HepG2 (cell line): ENCODE measurements around the gene HDDC2. TPM values are rescaled to one million over a fixed set of nuclear protein-coding genes. Genes with fewer than 3 reads are reported as not detected.

ENCODE experiments used
- ATAC-seq: fragments of 200-7000 bp; cut with Tn5 transposase; 3 replicates; pipeline ENCODE4 v1.9.1; 2020; ENCODE audit warnings: mild to moderate bottlenecking, moderate library complexity
- BruUV-seq: library from RNA; stranded (reverse); fragments of 400-500 nt; replicated peaks from 2 replicates; lab custom pipeline; 2021; lab: Mats Ljungman, UMichigan
- CTCF ChIA-PET: fragments of 300-600 bp; formaldehyde crosslinking; extraction: SDS; loops from one replicate; lab custom pipeline; 2021; ENCODE audit warnings: low total read pairs, inconsistent platforms, low intra/inter-chr PET ratio; lab: Yijun Ruan, JAX
- POLR2A ChIA-PET: fragments of 350-600 bp; sonication (Branson Sonifier 250); formaldehyde crosslinking; loops from one replicate; lab custom pipeline; 2020; ENCODE audit warnings: antibody characterized with exemption, inconsistent platforms; lab: Yijun Ruan, JAX
- DNase-seq: peaks from one replicate; pipeline ENCODE4 v3.0.0-alpha.2; 2015; ENCODE audit warnings: low spot score
- FAIRE-seq: peaks from 3 replicates; lab custom pipeline; 2011; peaks lifted over from hg19 to GRCh38; lab: Jason Lieb, UNC
- H2AFZ ChIP-seq: one replicate; pipeline ENCODE4 v1.6.1; 2011; ENCODE audit warnings: low read length, inconsistent platforms
- H3K27ac ChIP-seq: fragments of 300-600 bp; 3 replicates; pipeline ENCODE4 v1.8.0; 2011; ENCODE audit warnings: mixed run types, mild to moderate bottlenecking, mixed read lengths, low read length, inconsistent platforms; ENCODE audit not compliant: insufficient read depth; ENCODE audit errors: extremely low read length
- H3K27me3 ChIP-seq, 2 experiments: fragments of 200-600 bp in 1 of 2; 2 replicates in 1 of 2; 3 replicates in 1 of 2; pipeline versions ENCODE4 v1.6.0 to v1.8.0; 2011; ENCODE audit warnings: low read length in 2 of 2, mild to moderate bottlenecking in 2 of 2, moderate library complexity in 2 of 2, inconsistent platforms in 1 of 2; ENCODE audit not compliant: insufficient read depth in 2 of 2, control insufficient read depth in 1 of 2
- H3K36me3 ChIP-seq, 2 experiments: fragments of 200-600 bp in 1 of 2; replicated peaks in 1 of 2; 2 replicates in 1 of 2; 3 replicates in 1 of 2; pipeline versions ENCODE4 v1.5.1 to v1.8.0; 2011; ENCODE audit warnings: low read length in 2 of 2, inconsistent platforms in 1 of 2; ENCODE audit not compliant: insufficient read depth in 2 of 2, control insufficient read depth in 1 of 2
- H3K4me1 ChIP-seq: 2 replicates; pipeline ENCODE4 v1.5.1; 2012; ENCODE audit warnings: low read length, inconsistent platforms; ENCODE audit not compliant: insufficient read depth
- H3K4me2 ChIP-seq: 2 replicates; pipeline ENCODE4 v1.6.0; 2011; ENCODE audit warnings: low read depth, low read length, inconsistent platforms
- H3K4me3 ChIP-seq, 3 experiments: fragments of 200-600 bp in 1 of 3; sonication (generic), shearing (Covaris generic) in 1 of 3; replicated peaks in 1 of 3; 2 replicates each; pipeline ENCODE4 v1.5.1; 2011 to 2016; ENCODE audit warnings: low read length in 3 of 3, inconsistent platforms in 2 of 3, low read depth in 2 of 3, mild to moderate bottlenecking in 2 of 3, control low read depth in 1 of 3, mixed read lengths in 1 of 3; ENCODE audit not compliant: insufficient read depth in 1 of 3
- H3K79me2 ChIP-seq: one replicate; pipeline ENCODE4 v1.6.1; 2011; ENCODE audit warnings: low read length, inconsistent platforms; ENCODE audit not compliant: insufficient read depth
- H3K9ac ChIP-seq: 2 replicates; pipeline ENCODE4 v1.6.0; 2011; ENCODE audit warnings: mild to moderate bottlenecking, low read depth, low read length, inconsistent platforms; ENCODE audit not compliant: insufficient read depth
- H3K9me3 ChIP-seq: 2 replicates; pipeline ENCODE4 v1.5.1; 2012; ENCODE audit warnings: mild to moderate bottlenecking, low read length
- H4K20me1 ChIP-seq: 2 replicates; pipeline ENCODE4 v1.6.0; 2011; ENCODE audit warnings: inconsistent platforms, mild to moderate bottlenecking, low read length, moderate library complexity; ENCODE audit not compliant: insufficient read depth
- ADNP ChIP-seq: sonication (generic); formaldehyde crosslinking; IDR thresholded peaks from 2 replicates; pipeline ENCODE4 v1.4.0; 2020; ENCODE audit warnings: missing genetic modification reagents
- ATM ChIP-seq: fragments of 450-650 bp; IDR thresholded peaks from 2 replicates; pipeline ENCODE4 v1.7.1; 2017; ENCODE audit warnings: mild to moderate bottlenecking, borderline replicate concordance
- GTF2F1 ChIP-seq: fragments of 150-350 bp; IDR thresholded peaks from 2 replicates; pipeline ENCODE4 v1.6.1; 2014; ENCODE audit warnings: low read length
- IKZF4 ChIP-seq: sonication (generic); formaldehyde crosslinking; IDR thresholded peaks from 2 replicates; pipeline ENCODE4 v1.5.1; 2020; ENCODE audit warnings: borderline replicate concordance, mild to moderate bottlenecking, low read depth, missing genetic modification reagents; ENCODE audit errors: not compliant biosample characterization
- PRPF4 ChIP-seq: fragments of 200-400 bp; formaldehyde crosslinking; IDR thresholded peaks from 2 replicates; pipeline ENCODE4 v1.6.1; 2016; ENCODE audit warnings: low read length, low read depth; ENCODE audit not compliant: poor library complexity, severe bottlenecking
- SOX13 ChIP-seq, 3 experiments: fragments of 450-650 bp in 1 of 3; sonication (generic) in 1 of 3; formaldehyde crosslinking in 1 of 3; IDR thresholded peaks in 2 of 3; conservative IDR thresholded peaks in 1 of 3; 2 replicates each; pipeline versions ENCODE4 v1.5.0 to v1.6.1; 2016 to 2020; ENCODE audit warnings: antibody characterized with exemption in 1 of 3, mild to moderate bottlenecking in 1 of 3, missing compliant biosample characterization in 1 of 3, missing genetic modification reagents in 1 of 3, moderate library complexity in 1 of 3
- TBL1XR1 ChIP-seq: fragments of 150-350 bp; IDR thresholded peaks from 2 replicates; pipeline ENCODE4 v1.6.1; 2014; ENCODE audit warnings: borderline replicate concordance, low read length; ENCODE audit not compliant: partially characterized antibody
- ZNF136 ChIP-seq: sonication (generic); formaldehyde crosslinking; IDR thresholded peaks from 2 replicates; pipeline ENCODE4 v1.8.1; 2022; ENCODE audit warnings: low read depth, mild to moderate bottlenecking, moderate library complexity, missing genetic modification reagents
- WGBS: methylation state at CpG from one replicate; pipeline ENCODE4 v1.1.6; 2017; ENCODE audit warnings: low lambda C conversion rate; 5-methylcytosine and 5-hydroxymethylcytosine counted together
- in situ Hi-C: cut with HindIII; loops from 2 replicates; pipeline ENCODE4 v1.10.0; 2017; ENCODE audit warnings: low pct_unique_long_range_greater_than_20kb; ENCODE audit not compliant: extremely low pct_ligation_motif_present
- intact Hi-C: fragments of 100-400 bp; cut with micrococcal nuclease; formaldehyde crosslinking; loops from one replicate; pipeline ENCODE4 v1.10.0; 2022; ENCODE audit not compliant: unreplicated experiment
- polyA plus RNA-seq, 8 experiments: library from polyadenylated mRNA; depleted of rRNA in 3 of 8; stranded (reverse) in 7 of 8; unstranded in 1 of 8; fragments of >200 nt; fragmentation: Illumina TruSeq in 4 of 8; extraction: Trizol in 4 of 8; gene quantifications; 2 replicates each; pipeline versions ENCODE4 v1.2.1 to v1.2.3, GENCODE V29; 2011 to 2016; ENCODE audit warnings: low read depth in 4 of 8, missing spikeins in 1 of 8, mixed read lengths in 1 of 8; ENCODE audit not compliant: insufficient read depth in 1 of 8
- total RNA-seq, 5 experiments: library from RNA; depleted of rRNA; stranded (reverse); fragments of >200 nt; fragmentation: Illumina TruSeq; extraction: Trizol; gene quantifications; 2 replicates each; pipeline ENCODE4 v1.2.3, GENCODE V29; 2016; ENCODE audit warnings: low read depth in 1 of 5
- TF ChIP-seq, protein P1 (sequence below): sonication (generic); formaldehyde crosslinking; IDR thresholded peaks from 2 replicates; pipeline ENCODE4 v1.8.0; 2022; ENCODE audit warnings: mild to moderate bottlenecking, missing genetic modification reagents, moderate library complexity
- TF ChIP-seq, protein P2 (sequence below): sonication (generic); formaldehyde crosslinking; IDR thresholded peaks from 2 replicates; pipeline ENCODE4 v1.4.0; 2020; ENCODE audit warnings: missing genetic modification reagents
- TF ChIP-seq, protein P3 (sequence below): sonication (generic); formaldehyde crosslinking; IDR thresholded peaks from 2 replicates; pipeline ENCODE4 v1.5.1; 2020; ENCODE audit warnings: mild to moderate bottlenecking, missing genetic modification reagents, borderline replicate concordance
- TF ChIP-seq, protein P4 (sequence below): sonication (generic); formaldehyde crosslinking; IDR thresholded peaks from 2 replicates; pipeline ENCODE4 v1.8.1; 2023; ENCODE audit warnings: missing genetic modification reagents, mild to moderate bottlenecking, borderline replicate concordance
- TF ChIP-seq, protein P5 (sequence below): sonication (generic); formaldehyde crosslinking; IDR thresholded peaks from 2 replicates; pipeline ENCODE4 v1.5.0; 2020; ENCODE audit warnings: missing genetic modification reagents

Gene HDDC2
- total and polyA plus RNA-seq, 2 of the 13 experiments (the other 11 are each of a cell fraction or from before 2014, with no cell fraction given): 76.7 to 78.7 TPM

DNA sequence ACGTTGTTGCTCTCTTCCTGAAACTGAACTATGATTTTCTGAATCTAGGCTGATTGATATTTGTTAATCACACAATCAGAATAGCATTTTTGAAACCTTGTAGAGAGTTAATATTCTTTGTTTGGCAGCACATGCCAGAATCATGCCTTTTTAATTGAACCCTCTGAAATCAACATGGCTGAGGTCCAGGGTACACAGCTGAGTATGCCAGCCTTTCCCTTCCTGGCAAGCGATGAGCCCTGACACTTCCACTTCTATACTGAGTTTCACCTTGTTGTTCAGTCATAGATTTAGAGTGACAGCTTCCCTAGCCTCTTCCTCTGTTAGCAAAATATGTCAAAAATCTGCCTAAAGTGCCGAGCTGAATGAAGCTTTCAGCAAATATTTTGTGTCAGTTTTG is 6.8 kb downstream of the HDDC2 start:
- BruUV-seq: no TSS peak
- Histone ChIP-seq H3K4me1 (peaks cover 6% of the 10 kb centered on the region), H3K4me3 (no peak overlapping the region), H3K27ac (no peak overlapping the region), H3K9ac (no peak overlapping the region), H3K79me2 (no peaks in the 10 kb centered on the region), H2AFZ (no peak overlapping the region), H3K9me3 (no peaks in the 10 kb centered on the region), H3K36me3 (peaks cover 9 to 28% of the 10 kb centered on the region in 2 experiments), H3K27me3 (no peaks in the 10 kb centered on the region), H3K4me2 (no peak overlapping the region), H4K20me1 (no peaks in the 10 kb centered on the region; the same call in 1 of the 2 replicates)
- WGBS: 88% methylated on average over 3 of the region's 3 CpGs
- no peak for DNase-seq
- ATAC-seq: no peak
- in situ Hi-C loops (no loop called here), intact Hi-C loops (no loop called here)
- no peak for FAIRE-seq
- ChIA-PET CTCF (no interaction called here), POLR2A (no interaction called here)
- no peak for TF ChIP-seq ATM
- no peak for TF ChIP-seq SOX13 (IDR thresholded peaks at IDR 0.05)
- no peak for TF ChIP-seq SOX13 (CRISPR knock-in tag; conservative IDR thresholded peaks at IDR 0.05 in 1 of 2, IDR thresholded peaks at IDR 0.05 in 1 of 2)
- no peak for TF ChIP-seq GTF2F1
- TF ChIP-seq PRPF4: no peak
- TF ChIP-seq, protein P1, sequence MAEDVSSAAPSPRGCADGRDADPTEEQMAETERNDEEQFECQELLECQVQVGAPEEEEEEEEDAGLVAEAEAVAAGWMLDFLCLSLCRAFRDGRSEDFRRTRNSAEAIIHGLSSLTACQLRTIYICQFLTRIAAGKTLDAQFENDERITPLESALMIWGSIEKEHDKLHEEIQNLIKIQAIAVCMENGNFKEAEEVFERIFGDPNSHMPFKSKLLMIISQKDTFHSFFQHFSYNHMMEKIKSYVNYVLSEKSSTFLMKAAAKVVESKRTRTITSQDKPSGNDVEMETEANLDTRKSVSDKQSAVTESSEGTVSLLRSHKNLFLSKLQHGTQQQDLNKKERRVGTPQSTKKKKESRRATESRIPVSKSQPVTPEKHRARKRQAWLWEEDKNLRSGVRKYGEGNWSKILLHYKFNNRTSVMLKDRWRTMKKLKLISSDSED (CRISPR knock-in tag): no peak
- TF ChIP-seq, protein P2, sequence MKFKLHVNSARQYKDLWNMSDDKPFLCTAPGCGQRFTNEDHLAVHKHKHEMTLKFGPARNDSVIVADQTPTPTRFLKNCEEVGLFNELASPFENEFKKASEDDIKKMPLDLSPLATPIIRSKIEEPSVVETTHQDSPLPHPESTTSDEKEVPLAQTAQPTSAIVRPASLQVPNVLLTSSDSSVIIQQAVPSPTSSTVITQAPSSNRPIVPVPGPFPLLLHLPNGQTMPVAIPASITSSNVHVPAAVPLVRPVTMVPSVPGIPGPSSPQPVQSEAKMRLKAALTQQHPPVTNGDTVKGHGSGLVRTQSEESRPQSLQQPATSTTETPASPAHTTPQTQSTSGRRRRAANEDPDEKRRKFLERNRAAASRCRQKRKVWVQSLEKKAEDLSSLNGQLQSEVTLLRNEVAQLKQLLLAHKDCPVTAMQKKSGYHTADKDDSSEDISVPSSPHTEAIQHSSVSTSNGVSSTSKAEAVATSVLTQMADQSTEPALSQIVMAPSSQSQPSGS: no peak
- TF ChIP-seq ZNF136: no peak
- TF ChIP-seq, protein P3, sequence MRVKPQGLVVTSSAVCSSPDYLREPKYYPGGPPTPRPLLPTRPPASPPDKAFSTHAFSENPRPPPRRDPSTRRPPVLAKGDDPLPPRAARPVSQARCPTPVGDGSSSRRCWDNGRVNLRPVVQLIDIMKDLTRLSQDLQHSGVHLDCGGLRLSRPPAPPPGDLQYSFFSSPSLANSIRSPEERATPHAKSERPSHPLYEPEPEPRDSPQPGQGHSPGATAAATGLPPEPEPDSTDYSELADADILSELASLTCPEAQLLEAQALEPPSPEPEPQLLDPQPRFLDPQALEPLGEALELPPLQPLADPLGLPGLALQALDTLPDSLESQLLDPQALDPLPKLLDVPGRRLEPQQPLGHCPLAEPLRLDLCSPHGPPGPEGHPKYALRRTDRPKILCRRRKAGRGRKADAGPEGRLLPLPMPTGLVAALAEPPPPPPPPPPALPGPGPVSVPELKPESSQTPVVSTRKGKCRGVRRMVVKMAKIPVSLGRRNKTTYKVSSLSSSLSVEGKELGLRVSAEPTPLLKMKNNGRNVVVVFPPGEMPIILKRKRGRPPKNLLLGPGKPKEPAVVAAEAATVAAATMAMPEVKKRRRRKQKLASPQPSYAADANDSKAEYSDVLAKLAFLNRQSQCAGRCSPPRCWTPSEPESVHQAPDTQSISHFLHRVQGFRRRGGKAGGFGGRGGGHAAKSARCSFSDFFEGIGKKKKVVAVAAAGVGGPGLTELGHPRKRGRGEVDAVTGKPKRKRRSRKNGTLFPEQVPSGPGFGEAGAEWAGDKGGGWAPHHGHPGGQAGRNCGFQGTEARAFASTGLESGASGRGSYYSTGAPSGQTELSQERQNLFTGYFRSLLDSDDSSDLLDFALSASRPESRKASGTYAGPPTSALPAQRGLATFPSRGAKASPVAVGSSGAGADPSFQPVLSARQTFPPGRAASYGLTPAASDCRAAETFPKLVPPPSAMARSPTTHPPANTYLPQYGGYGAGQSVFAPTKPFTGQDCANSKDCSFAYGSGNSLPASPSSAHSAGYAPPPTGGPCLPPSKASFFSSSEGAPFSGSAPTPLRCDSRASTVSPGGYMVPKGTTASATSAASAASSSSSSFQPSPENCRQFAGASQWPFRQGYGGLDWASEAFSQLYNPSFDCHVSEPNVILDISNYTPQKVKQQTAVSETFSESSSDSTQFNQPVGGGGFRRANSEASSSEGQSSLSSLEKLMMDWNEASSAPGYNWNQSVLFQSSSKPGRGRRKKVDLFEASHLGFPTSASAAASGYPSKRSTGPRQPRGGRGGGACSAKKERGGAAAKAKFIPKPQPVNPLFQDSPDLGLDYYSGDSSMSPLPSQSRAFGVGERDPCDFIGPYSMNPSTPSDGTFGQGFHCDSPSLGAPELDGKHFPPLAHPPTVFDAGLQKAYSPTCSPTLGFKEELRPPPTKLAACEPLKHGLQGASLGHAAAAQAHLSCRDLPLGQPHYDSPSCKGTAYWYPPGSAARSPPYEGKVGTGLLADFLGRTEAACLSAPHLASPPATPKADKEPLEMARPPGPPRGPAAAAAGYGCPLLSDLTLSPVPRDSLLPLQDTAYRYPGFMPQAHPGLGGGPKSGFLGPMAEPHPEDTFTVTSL (CRISPR knock-in tag): no peak
- TF ChIP-seq, protein P4, sequence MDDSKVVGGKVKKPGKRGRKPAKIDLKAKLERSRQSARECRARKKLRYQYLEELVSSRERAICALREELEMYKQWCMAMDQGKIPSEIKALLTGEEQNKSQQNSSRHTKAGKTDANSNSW (CRISPR knock-in tag): no peak
- TF ChIP-seq TBL1XR1: no peak
- TF ChIP-seq, protein P5, sequence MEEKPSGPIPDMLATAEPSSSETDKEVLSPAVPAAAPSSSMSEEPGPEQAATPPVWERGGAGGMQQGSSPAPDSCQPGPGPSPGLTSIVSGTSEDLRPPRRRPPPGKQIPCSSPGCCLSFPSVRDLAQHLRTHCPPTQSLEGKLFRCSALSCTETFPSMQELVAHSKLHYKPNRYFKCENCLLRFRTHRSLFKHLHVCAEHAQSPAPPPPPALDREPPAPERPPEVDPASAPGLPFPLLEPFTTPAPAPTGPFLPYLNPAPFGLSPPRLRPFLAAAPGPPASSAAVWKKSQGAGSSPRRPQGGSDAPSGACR (CRISPR knock-in tag): no peak
- no peak for TF ChIP-seq ADNP (CRISPR knock-in tag)
- TF ChIP-seq IKZF4 (CRISPR knock-in tag): no peak
